Keratinocyte (primary cell): Measurements from ENCODE around the gene BHLHE40. TPM values are rescaled to one million over a fixed set of nuclear protein-coding genes. Genes with fewer than 3 reads are reported as not detected.

Experiments used
- DNase-seq: peaks from one replicate; pipeline ENCODE4 v3.0.0-alpha.2; 2011; ENCODE audit warnings: low read depth, missing footprints, low spot score
- FAIRE-seq: peaks from 2 replicates; lab custom pipeline; 2011; peaks lifted over from hg19 to GRCh38; lab: Jason Lieb, UNC
- H2AFZ ChIP-seq: 2 replicates; pipeline ENCODE4 v1.6.0; 2012; ENCODE audit warnings: low read length, control low read depth, inconsistent platforms; ENCODE audit not compliant: control insufficient read depth
- H3K27ac ChIP-seq: 2 replicates; pipeline ENCODE4 v1.5.1; 2011; ENCODE audit warnings: low read length; ENCODE audit not compliant: control insufficient read depth, insufficient read depth
- H3K27me3 ChIP-seq: 3 replicates; pipeline ENCODE4 v1.6.0; 2011; ENCODE audit warnings: low read length; ENCODE audit not compliant: control insufficient read depth, insufficient read depth; ENCODE audit errors: extremely low read depth
- H3K36me3 ChIP-seq, 2 experiments: 2 replicates in 1 of 2; 3 replicates in 1 of 2; pipeline ENCODE4 v1.5.1; 2011; ENCODE audit warnings: low read length in 2 of 2, mild to moderate bottlenecking in 1 of 2; ENCODE audit not compliant: control insufficient read depth in 2 of 2, insufficient read depth in 2 of 2; ENCODE audit errors: extremely low read depth in 1 of 2
- H3K4me1 ChIP-seq: 3 replicates; pipeline ENCODE4 v1.5.1; 2011; ENCODE audit warnings: low read length; ENCODE audit not compliant: control insufficient read depth, insufficient read depth; ENCODE audit errors: extremely low read depth
- H3K4me2 ChIP-seq: 3 replicates; pipeline ENCODE4 v1.6.0; 2011; ENCODE audit warnings: low read depth, low read length; ENCODE audit not compliant: control insufficient read depth, insufficient read depth; ENCODE audit errors: extremely low read depth
- H3K4me3 ChIP-seq, 3 experiments: fragments of 200-600 bp in 1 of 3; sonication (generic) in 1 of 3; 2 replicates in 2 of 3; 3 replicates in 1 of 3; pipeline ENCODE4 v1.5.1; 2011 to 2016; ENCODE audit warnings: low read length in 3 of 3, mild to moderate bottlenecking in 3 of 3, control low read depth in 2 of 3, inconsistent platforms in 1 of 3, low read depth in 1 of 3, mixed read lengths in 1 of 3, mixed run types in 1 of 3, moderate library complexity in 1 of 3; ENCODE audit not compliant: control insufficient read depth in 2 of 3, insufficient read depth in 2 of 3; ENCODE audit errors: extremely low read depth in 1 of 3
- H3K79me2 ChIP-seq: 2 replicates; pipeline ENCODE4 v1.6.0; 2012; ENCODE audit warnings: low read length; ENCODE audit not compliant: control insufficient read depth, insufficient read depth
- H3K9ac ChIP-seq: 3 replicates; pipeline ENCODE4 v1.6.0; 2011; ENCODE audit warnings: low read length; ENCODE audit not compliant: control insufficient read depth, insufficient read depth; ENCODE audit errors: extremely low read depth
- H3K9me1 ChIP-seq: 3 replicates; pipeline ENCODE4 v1.6.0; 2011; ENCODE audit warnings: low read length; ENCODE audit not compliant: control insufficient read depth, insufficient read depth; ENCODE audit errors: extremely low read depth
- H3K9me3 ChIP-seq: 2 replicates; pipeline ENCODE4 v1.5.1; 2012; ENCODE audit warnings: low read depth, low read length; ENCODE audit not compliant: control insufficient read depth
- H4K20me1 ChIP-seq: 3 replicates; pipeline ENCODE4 v1.6.0; 2011; ENCODE audit warnings: low read length; ENCODE audit not compliant: control insufficient read depth, insufficient read depth; ENCODE audit errors: extremely low read depth
- EZH2 ChIP-seq: IDR thresholded peaks from one replicate; pipeline ENCODE4 v1.6.1; 2012; ENCODE audit warnings: inconsistent platforms, mild to moderate bottlenecking, low read length, moderate library complexity
- dilution Hi-C: fragments of 300-500 bp; cut with MboI; formaldehyde crosslinking; loops from one replicate; pipeline ENCODE4 v1.7.0; 2020; ENCODE audit warnings: low sequenced_read_pairs; ENCODE audit not compliant: extremely low pct_ligation_motif_present
- polyA plus RNA-seq, 5 experiments: library from polyadenylated mRNA; depleted of rRNA in 3 of 5; stranded (reverse) in 3 of 5; stranded (forward) in 1 of 5; unstranded in 1 of 5; fragments of >200 nt; gene quantifications; 1 replicate in 1 of 5; 2 replicates in 3 of 5; 3 replicates in 1 of 5; pipeline versions ENCODE4 v1.2.1 to v1.2.3, GENCODE V29; 2011 to 2012; ENCODE audit warnings: missing spikeins in 2 of 5, low read depth in 1 of 5, low replicate concordance in 1 of 5
- TF ChIP-seq, protein P1 (sequence below), 3 experiments: IDR thresholded peaks in 1 of 3; conservative IDR thresholded peaks in 1 of 3; optimal IDR thresholded peaks in 1 of 3; 2 replicates in 2 of 3; 3 replicates in 1 of 3; pipeline versions ENCODE3 to v1.5.1; 2011; ENCODE audit warnings: low read length in 3 of 3, mild to moderate bottlenecking in 3 of 3, moderate library complexity in 2 of 3, control low read depth in 1 of 3, inconsistent platforms in 1 of 3; ENCODE audit not compliant: insufficient read depth in 2 of 3; ENCODE audit errors: extremely low read depth in 1 of 3

BHLHE40 gene
- polyA plus RNA-seq, 1 donor (not counting 4 experiments of a cell fraction or from before 2014, with no cell fraction given), result 95.7 TPM

- Histone ChIP-seq H3K27me3 (no peaks in the 10 kb centered on the region), H3K79me2 (peaks cover 39% of the 10 kb centered on the region), H3K27ac (peak overlapping the region; percentile 98), H3K4me2 (peak overlapping the region; percentile 99), H3K9ac (peak overlapping the region; percentile 98), H3K4me3 (peak overlapping the region; percentile 46 to 73 (median 66)), H3K4me1 (peaks cover 25% of the 10 kb centered on the region), H3K36me3 (peaks cover 8 to 11% of the 10 kb centered on the region in 2 experiments), H3K9me3 (no peaks in the 10 kb centered on the region), H3K9me1 (no peaks in the 10 kb centered on the region), H2AFZ (peak overlapping the region; percentile 14), H4K20me1 (no peaks in the 10 kb centered on the region)
- FAIRE-seq (no peak), DNase-seq (no peak)
- TF ChIP-seq, protein P1, sequence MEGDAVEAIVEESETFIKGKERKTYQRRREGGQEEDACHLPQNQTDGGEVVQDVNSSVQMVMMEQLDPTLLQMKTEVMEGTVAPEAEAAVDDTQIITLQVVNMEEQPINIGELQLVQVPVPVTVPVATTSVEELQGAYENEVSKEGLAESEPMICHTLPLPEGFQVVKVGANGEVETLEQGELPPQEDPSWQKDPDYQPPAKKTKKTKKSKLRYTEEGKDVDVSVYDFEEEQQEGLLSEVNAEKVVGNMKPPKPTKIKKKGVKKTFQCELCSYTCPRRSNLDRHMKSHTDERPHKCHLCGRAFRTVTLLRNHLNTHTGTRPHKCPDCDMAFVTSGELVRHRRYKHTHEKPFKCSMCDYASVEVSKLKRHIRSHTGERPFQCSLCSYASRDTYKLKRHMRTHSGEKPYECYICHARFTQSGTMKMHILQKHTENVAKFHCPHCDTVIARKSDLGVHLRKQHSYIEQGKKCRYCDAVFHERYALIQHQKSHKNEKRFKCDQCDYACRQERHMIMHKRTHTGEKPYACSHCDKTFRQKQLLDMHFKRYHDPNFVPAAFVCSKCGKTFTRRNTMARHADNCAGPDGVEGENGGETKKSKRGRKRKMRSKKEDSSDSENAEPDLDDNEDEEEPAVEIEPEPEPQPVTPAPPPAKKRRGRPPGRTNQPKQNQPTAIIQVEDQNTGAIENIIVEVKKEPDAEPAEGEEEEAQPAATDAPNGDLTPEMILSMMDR (optimal IDR thresholded peaks at IDR 0.05 in 1 of 3, IDR thresholded peaks at IDR 0.05 in 1 of 3, conservative IDR thresholded peaks at IDR 0.05 in 1 of 3; ENCODE audit: extremely low read depth in 1 of 3, insufficient read depth in 2 of 3, low read length in 3 of 3), result no peak
- TF ChIP-seq EZH2, result no peak
- dilution Hi-C loops, result no loop called here
Observed at GRCh38 chr3:4978204-4978965, 852 bp upstream of the BHLHE40 start.

DNA sequence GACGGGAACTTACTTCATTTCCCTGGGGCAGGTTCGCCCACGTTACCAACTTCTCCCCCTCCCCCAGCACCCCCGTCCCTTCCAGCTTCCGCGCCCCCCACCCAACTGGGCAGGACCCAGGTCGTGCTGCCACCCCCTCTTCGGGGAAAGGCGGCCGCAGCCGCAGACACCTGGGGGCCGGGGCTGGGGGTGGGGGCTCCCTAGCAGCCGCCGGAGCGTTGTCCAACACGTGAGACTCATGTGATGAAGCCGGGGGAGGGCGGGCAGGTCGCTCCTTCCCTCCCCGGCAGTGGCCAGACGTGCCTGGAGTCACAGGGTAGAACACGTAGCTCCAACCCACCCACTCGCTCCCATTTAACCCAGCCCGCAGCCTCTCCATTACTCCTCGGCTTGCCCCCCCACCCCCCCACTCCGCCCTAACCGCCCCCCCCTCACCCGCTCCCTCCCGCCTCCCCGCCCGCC lies 240 bp upstream of the BHLHE40 start:
- Histone ChIP-seq H3K27me3 (no peaks in the 10 kb centered on the region), H3K9me1 (no peaks in the 10 kb centered on the region), H4K20me1 (no peaks in the 10 kb centered on the region), H2AFZ (no peak overlapping the region), H3K4me3 (peak overlapping the region in 2 of 3 experiments; percentile 85 to 97), H3K4me1 (peaks cover 31% of the 10 kb centered on the region), H3K79me2 (peaks cover 44% of the 10 kb centered on the region), H3K27ac (peak overlapping the region; percentile 98), H3K36me3 (peaks cover 10 to 17% of the 10 kb centered on the region in 2 experiments), H3K4me2 (no peak overlapping the region), H3K9me3 (no peaks in the 10 kb centered on the region), H3K9ac (peak overlapping the region; percentile 100)
- dilution Hi-C loops, result no loop called here
- TF ChIP-seq, protein P1 (optimal IDR thresholded peaks at IDR 0.05 in 1 of 3, IDR thresholded peaks at IDR 0.05 in 1 of 3, conservative IDR thresholded peaks at IDR 0.05 in 1 of 3; ENCODE audit: extremely low read depth in 1 of 3, insufficient read depth in 2 of 3, low read length in 3 of 3), result no peak
- no peak for TF ChIP-seq EZH2
- FAIRE-seq, result no peak
- no peak for DNase-seq
